C1 segment of cervical spinal cord (tissue), 14 donors: ENCODE results near the gene MYPOP.
"Not testable (repeated sequence)": the region's sequence is repeated elsewhere in the genome, so short reads cannot be mapped to it uniquely, and the experiment has no call there.

Experiments
- DNase-seq, 14 donors: peaks; one replicate each; lab custom pipeline; 2025; lab: John Stamatoyannopoulos, UW

Gene MYPOP

DNA sequence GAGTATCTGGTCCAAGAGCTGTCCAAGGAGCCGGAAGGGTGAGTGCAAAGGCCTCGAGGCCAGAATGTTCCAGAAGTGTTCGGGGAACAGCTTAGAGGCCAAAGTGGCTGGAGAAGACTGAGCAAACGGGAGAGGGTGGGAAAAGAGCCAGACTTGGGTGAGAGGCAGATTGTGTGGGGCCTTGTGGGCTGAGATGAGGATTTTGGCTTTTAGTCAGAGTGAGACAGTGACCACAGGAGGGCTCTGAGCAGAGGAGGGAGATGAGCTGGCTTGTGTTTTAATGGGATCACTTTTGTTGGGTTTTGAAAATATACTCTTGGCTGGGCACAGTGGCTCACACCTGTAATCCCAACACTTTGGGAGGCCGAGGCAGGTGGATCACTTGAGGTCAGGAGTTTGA lies 6.5 kb upstream of the MYPOP start:
- no peak for DNase-seq

DNA sequence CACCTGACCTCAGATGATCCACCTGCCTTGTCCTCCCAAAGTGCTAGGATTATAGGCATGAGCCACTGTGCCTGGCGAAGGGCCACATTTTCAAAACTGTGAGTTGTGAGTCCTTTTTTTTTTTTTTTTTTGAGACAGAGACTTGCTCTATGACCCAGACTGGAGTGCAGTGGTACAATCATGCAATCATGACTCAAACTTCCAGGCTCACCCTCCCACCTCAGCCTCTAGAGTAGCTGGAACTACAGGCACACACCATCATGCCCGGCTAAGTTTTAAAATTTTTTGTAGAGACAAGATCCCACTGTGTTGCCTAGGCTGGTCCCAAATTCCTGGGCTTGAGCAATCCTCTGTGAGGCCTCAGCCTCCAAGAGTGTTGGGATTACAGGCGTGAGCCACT lies 3.8 kb upstream of the MYPOP start:
- DNase-seq, result no peak

DNA sequence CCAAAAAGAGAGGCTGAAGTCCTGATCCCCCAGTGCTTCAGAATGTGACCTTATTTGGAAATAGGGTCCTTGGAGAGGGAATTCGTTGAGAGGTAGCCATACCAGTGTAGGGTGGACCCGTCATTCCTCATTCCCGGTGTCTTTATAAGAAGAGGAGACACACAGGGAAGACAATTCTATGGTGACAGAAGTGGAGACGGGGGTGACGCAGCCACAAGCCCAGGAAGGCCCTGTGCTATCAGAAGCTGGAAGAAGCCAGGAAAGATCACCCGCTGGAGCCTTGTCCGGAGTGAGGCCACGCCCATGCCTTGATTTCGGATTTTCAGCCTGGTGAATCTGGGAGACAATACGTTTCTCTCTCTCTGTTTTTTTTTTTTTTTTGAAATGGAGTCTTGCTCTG lies 2.6 kb upstream of the MYPOP start:
- no peak for DNase-seq

DNA sequence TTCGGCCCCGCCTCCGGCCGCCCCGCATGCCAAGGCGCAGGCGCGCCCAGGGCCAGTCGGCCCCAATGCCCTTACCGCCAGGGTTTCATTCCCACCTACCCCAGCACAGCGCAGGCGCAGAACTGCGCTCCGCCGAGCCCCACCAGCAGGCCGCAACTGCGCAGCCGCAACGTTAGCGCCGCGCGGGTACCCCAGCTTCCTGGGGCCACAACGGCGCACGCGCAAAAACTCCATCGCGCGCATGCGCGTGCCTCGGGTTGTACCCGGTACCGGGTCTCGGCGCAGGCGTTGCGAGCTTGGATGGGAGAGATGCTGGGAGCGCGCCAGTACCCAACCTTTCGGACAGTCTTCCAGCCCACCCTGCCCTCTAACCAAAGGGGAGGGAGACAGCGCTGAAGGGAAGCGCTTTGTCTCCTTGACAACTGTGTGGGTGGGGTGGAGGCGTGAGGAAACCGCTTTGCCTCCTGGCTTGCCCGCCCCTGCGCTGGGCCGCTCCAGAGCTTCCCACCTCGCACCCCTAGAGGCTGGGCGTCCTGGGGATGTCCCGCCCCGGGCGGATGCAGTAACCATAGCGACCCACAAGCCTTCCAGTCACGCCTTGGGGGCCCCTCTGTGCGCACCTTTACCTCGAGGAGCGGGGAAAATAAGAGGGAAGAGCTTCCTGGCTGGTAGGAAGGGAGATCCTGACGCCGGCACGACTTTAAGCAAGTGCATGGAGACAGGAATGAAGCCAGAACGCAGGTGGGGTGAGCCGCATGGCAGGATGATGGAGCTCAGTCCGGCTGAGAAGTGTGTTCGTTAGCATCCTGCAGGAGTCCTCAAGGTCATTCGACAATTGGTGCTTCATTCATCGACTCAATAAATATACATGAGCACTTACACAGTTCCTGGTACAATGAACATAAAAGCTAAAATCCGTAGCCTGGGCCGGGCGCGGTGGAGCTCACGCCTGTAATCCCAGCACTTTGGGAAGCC lies 525 bp upstream of the MYPOP start:
- peak; percentile 80 to 100 (median 97) for DNase-seq

DNA sequence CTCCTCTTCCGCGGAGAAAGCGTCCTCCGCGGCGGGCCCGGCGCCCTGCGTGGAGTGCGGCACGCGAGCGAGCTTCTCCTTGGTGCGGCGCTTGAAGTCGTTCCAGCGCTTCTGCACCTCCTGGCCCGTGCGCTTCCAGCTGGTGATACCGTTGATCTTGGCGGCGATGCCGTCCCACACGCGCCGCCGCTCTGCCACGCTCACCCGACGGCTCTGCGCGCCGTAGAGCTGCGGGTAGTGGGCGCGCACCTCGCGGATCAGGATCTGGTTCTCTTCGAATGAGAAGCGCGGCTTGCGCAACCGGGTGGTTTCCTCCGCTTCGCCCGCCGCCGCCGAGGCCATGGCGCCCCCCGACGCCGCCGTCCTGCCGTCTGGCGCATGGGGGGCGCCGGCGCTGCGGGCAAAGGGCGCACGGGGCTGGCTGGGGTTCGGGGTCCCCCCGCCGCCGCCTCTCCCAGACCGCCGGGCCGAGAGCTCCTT lies 941 bp downstream of the MYPOP start:
- DNase-seq, result peak in 1 of 14 donors; percentile 33

DNA sequence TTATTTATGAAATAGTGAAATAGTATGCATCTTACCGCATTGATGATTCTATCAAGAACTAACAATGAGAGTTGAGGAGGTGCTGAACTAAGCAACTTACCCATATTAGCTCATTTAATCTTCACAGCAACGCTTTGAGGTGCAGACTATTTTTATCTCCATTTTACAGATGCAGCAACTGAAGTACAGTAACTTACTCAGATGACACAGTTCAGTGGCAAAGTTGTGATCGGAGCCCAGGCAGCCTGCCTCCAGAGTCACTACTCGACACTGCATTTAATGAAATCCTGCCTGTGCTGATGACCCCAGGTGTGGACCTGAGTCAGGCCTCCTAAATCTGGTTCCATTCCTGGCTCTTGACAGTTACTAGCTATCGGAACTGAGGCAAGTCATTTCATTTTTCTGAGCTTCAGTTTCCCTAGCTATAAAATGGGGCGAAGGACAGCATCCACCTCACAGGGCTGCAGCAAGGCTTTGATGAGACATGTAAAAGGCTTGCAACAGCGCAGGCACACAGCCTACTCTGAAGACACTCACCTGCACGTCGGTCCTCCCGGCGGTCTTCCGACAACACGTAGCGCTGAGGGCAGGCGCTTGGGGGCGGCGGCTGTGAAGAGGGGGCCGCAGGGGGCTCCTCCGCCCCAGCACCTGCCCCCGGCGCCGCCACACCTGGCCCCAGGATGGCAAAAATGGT lies 1.5 kb downstream of the MYPOP start:
- no peak for DNase-seq

DNA sequence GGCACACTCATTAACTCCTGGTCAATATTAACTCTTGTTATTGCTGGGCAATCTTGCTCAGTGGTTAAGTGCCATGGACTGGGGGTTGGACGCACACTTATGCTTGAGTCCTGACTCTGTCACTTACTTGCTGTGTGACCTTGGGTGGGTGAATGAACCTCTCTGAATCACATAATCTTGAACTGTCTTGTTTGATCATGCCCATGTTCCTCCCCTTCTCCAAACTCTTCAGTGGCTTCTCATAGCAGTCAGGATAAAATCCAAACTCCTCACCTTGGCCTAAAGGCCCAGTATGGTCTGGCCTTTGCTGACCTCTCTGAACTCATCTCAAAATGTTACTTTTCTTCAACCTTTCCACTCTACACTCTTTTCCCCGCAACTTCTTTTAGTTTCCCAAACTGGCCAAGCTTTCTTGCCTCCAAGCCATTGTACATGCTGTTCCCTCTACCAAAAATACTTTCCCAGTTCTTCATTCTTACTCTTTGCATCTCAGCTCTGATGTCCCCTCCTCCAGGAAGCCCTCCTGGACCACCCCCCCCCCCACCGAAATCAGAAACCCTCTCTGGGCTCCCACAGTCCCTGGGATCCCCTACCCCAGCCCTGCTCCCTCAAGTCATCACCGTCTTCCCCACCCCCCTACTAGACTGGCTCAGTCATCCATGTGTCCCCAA lies 2.4 kb downstream of the MYPOP start:
- no peak for DNase-seq

DNA sequence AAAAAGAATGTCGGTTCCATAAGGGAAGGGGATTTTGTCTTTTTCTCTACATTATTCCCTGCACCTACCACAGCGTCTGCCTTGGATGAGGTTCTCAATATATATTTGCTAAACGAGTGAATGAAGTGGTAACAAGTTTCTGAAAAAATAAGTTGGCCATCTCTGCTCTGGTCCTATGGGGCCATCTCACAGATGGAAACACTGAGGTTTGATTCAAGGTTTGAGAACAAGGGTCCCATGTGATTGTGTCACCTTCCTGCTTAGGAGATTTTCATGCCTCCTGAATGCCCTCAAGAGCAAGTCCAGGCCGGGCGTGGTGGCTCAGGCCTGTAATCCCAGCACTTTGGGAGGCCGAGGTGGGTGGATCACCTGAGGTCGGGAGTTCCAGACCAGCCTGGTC lies 3.2 kb downstream of the MYPOP start:
- no peak for DNase-seq

DNA sequence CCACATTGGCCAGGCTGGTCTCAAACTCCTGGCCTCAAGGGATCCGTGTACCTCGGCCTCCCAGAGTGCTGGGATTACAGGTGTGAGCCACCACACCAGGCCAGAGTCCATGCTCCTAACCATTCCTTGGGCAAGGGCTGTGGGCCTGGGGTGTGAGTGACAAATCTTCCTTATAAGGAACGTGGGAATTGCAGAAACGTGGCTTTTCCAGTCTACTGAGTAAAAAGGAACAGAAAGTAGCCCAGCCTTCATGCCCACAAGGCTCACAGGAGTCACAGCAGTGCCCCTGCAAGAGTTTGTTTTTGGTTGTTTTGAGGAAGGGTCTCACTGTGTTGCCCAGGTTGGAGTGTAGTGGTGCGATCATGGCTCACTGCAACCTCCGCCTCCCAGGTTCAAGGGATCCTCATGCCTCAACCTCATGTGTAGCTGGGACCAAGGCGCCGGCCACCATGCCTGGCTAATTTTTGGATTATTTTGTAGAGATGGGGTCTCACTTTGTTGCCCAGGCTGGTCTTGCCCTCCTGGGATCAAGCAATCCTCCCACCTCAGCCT lies 5.1 kb downstream of the MYPOP start:
- DNase-seq, result no peak

DNA sequence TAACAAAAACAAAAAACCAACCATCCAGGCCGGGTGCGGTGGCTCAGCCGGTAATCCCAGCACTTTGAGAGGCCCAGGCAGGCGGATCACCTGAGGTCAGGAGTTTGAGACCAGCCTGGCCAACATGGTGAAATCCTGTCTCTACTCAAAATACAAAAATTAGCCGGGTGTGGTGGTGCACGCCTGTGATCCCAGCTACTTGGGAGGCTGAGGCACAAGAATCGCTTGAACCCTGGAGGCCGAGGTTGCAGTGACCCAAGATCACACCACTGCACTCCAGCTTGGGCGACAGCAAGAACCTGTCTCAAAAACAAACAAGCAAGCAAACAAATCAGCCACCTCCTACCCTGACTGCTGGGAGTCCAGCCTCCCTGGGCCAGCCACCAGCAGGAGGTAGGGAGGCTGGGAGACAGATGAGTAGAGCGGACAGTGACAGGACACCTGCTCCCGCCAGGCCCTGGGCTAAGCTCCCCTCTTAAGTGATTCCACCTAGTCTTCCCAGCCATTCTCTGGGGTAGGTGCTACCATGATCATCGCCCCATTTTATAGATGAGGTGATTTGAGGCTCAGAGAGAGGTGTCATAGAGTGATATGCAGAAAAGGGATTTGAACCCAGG lies 6.3 kb downstream of the MYPOP start:
- not testable (repeated sequence) for DNase-seq

DNA sequence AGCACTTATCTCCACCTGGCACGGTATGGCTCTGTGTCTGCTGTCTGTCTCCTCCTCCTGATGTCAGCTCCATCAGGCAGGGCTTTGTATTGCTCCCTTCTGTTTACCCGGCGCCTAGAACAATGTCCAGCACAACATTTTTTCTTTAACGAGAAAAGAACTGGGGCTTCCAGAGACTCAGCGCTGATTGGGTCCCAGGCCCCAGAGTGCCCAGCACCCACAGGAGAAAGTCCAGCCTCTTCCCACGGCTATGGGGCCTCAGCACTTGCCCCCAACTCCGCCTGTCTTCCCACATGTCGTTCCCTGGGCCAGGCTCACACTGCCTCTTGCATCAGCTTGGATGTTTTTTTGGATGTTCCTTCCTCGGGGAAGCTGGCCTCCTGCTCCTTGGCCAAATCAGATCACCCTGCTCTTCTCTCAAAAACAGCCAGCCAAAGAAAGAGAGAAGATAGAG lies 6.9 kb downstream of the MYPOP start:
- DNase-seq, result peak in 2 of 14 donors; percentile 14 to 29

DNA sequence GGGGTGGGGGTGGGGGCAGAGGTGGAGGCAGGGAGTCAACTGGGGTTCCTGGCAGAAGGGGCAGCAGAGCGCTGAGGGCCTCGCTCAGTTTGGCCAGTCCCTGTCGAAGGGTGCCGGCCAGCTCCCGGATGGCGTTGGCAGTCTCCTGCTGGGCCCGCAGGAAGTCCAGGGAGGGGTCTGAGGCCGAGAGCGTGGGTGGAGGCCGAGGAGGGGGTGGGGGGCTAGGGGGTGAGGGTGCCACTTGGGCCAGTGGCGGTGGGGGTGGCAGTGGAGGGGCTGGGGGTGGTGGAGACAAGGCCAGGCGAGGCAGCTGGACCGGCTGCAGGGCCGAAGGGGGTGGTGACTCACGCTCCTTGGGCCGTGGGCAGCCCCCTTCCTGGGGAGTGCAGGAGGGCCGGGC lies 11.5 kb downstream of the MYPOP start:
- DNase-seq, result no peak

DNA sequence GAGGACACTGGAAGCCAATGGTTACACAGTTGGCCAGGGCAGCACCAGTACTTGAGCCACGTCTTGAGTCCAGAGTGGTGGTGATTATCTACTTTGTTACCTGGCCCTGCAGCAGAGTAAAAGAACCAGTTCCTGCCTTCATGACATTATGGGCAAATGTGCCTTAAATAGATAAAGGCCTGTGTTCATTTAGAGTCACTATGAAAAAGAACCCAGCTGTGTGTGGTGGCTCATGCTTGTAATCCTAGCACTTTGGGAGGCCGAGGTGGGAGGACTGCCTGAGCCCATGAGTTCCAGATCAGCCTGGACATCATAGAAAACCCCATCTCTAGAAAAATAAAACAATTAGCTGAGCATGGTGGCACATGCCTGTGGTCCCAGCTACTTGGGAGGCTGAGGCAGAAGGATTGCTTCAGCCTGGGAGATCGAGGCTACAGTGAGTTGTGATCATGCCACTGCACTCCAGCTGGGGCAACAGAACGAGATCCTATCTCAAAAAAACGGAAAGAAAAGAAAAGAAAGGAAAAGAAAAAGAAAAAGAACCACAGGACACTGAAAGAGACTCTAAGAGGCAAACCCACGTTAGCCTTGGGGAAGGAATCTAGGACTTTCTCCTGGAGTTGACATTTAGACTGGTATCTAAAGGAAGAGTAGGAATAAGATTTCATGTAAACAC lies 13.1 kb downstream of the MYPOP start:
- DNase-seq, result no peak

DNA sequence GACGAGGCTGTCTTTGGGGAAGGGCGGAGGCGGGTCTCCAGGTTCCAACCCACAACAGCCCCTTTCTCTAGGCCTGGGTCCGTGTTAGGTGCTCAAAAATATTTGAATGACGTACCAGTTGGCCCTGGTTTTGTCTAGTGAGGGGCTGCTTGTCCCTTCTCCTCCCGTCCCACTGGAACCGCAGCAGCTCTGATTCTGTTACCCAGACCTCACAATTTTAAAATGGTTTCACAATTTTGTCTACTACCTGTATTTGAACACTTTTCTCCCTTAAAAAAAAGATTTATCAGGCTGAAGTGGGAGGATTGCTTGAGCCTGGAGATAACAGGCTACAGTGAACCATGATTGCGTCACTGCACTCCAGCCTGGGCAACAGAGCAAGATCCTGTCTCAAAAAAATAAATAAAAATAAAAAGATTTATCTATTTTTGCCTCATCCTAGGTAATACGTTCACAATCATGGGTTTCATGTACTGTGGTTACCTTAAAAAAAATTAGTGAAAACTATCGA lies 15.2 kb downstream of the MYPOP start:
- no peak for DNase-seq

DNA sequence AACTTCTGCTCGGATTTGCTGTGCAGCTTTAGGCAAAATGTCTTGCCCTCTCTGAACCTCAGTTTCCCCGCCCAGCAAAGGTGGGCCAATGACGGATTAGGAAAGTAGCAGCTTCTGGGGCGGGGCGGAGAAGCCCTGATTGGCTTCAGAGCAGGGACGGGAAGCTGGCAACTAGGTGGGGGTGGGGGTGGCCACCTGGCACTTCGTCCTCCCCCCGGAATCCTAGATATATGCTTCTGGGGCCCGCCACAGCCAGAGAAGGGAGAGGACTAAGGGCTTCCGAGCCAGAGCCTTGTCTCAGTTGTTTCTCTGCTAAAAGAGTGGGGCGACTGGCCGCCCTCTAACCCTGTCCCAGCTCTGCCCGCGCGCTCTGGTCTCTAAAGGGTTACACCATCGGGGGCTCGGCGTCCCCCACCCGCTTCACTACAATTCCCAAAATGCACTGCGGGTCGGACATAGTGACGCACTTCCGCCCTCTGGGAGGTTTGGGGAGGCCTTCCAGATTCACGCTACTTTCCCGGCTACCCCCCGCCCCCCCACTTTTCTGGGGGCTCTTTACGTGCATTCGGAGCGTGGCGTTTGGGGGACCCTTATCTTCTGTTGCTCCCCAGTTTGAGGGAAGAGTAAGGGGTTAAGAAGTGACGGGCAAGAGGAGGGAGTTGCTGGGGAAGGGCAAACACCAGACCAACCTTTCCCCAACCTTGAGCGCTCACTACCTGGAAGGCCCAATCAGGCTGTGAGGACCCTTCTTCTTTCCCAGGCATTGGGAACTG lies 15.8 kb downstream of the MYPOP start:
- DNase-seq, result peak; percentile 68 to 93 (median 86)

DNA sequence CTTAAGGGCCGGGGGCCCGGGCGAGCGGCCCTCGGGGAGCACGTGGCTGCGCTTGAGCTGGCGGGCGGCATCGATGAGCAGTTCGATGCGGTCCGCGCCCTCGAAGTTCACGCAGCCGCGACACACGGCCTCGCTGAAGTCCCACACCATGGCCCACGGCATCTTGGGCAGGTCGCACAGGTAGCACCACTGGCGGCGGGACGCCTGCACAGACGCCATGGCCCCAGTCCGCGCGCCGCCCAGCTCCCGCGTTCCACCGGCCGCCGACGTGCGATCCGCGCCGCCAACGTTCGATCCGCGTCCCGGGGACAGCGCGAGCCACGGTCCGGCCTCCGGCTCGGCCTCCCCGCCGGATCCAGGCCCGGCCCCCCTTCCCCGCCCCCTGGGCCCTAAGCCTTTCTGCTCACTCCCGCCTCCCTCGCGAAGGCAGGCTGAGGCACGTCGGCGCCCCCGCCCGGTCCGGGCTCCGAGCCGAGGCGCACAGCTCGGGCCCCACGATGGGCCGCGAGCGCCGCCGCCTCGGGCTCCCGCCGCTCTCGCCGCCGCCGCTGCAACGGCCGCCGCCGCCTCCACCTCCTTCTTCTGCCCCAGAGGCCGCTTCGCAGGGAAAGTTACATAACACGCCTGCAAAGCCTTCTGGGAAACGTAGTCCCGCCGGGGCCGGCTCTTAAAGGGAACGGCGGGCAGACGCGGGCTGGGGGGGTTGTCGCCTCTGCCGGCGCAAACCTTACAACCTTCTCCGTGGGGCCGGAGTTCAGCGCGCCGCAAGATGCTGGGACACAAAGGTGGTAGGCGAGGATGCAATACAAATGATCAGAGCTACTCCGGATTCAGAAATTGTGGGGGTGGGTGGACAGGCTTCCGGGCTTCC lies 16.6 kb downstream of the MYPOP start, which contains the start of gene IRF2BP1:
Gene IRF2BP1 (minus strand): TSS at position 586 of the 871 bp plus-strand sequence. CDS start 367 bp downstream, at position 219.
- DNase-seq, result peak; percentile 48 to 93 (median 84)

DNA sequence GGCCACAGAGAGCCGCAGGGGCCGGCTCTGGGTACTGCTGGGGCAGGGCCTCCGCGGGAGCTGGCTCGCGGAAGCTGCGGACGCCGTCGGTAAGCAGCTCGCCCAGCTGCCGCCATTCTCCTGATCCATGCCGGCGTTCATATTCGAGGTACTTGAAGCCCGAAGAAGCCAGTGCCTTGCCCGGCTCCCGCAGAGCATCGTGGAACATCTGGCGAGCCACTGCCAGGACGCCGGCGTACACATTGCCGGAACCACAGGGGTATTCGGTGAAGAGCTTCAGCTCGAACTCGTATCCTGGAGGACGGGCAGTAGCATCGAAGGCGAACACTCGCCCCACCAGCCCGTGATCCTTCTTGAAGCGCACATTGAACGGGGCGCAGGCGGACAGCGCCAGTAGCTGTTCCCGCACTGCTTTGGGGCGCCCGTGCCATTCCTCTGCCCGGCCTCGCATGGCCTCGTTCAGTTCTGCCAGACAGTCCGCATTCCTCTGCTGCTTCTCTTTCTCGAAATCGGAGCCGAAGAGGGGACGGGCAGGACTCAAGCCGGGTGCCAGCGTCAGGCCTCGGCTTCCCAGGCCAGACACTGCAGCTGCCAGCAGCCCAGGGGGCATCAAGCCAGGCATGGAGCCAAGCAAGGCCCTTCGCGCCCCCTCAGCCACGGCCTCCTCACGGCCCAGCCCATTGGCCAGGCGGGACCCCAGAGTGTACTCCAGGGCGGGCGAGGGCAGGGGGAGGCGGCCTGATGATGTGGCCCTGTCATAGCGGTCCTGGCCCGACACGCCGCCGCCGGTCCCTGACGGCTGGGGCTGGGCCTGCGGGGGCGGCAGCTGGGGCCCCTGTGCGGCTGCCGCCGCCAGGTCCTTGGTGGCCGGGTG lies 17.5 kb downstream of the MYPOP start:
- peak in 2 of 14 donors; percentile 6 to 36 for DNase-seq
